Stimulated activated CD8-positive, alpha-beta memory T cell treated with anti-CD3 and anti-CD28 coated beads, Interleukin-15, amount 100 ng/mL, for 24 hours (primary cell): ENCODE results near the gene RPL36.
"Not testable (repeated sequence)": the region's sequence is repeated elsewhere in the genome, so short reads cannot be mapped to it uniquely, and the experiment has no call there.

Experiments
- DNase-seq: peaks from one replicate; pipeline ENCODE4 v3.0.0-alpha.2; 2020; ENCODE audit warnings: low read depth

The RPL36 gene

GRCh38 chr19:5706876-5707573 lies 16.9 kb downstream of the RPL36 start:
- DNase-seq = no peak

GRCh38 chr19:5707576-5708575 lies 17.8 kb downstream of the RPL36 start:
- DNase-seq = no peak

- DNase-seq = no peak
Measured at GRCh38 chr19:5711025-5711424, 20.9 kb downstream of the RPL36 start.

GRCh38 chr19:5711713-5712161 lies 21.6 kb downstream of the RPL36 start:
- no peak for DNase-seq

- DNase-seq = no peak
Measured at GRCh38 chr19:5713228-5713627, 23.1 kb downstream of the RPL36 start.

GRCh38 chr19:5714816-5715215 lies 24.7 kb downstream of the RPL36 start:
- DNase-seq = no peak

- DNase-seq = no peak
Measured at GRCh38 chr19:5717215-5717935, 27.3 kb downstream of the RPL36 start.

- DNase-seq = no peak
Measured at GRCh38 chr19:5718037-5718578, 28.0 kb downstream of the RPL36 start.

GRCh38 chr19:5718579-5719273 lies 28.6 kb downstream of the RPL36 start:
- no peak for DNase-seq

- no peak for DNase-seq
Measured at GRCh38 chr19:5719274-5719960, 29.3 kb downstream of the RPL36 start.

GRCh38 chr19:5719961-5720790 lies 30.1 kb downstream of the RPL36 start, which contains the start of the genes CATSPERD and LONP1:
TSS of gene CATSPERD (plus strand) at chr19:5720637. CDS start at chr19:5720738, 101 bp downstream.
TSS of gene LONP1 (minus strand) at chr19:5720146. CDS start at chr19:5720132, 14 bp downstream.
- peak; percentile 96 for DNase-seq

- DNase-seq = no peak
Measured at GRCh38 chr19:5727453-5728050, 37.5 kb downstream of the RPL36 start.

- not testable (repeated sequence) for DNase-seq
Measured at GRCh38 chr19:5733172-5733571, 43.1 kb downstream of the RPL36 start.

- no peak for DNase-seq
Measured at GRCh38 chr19:5738423-5738822, 48.3 kb downstream of the RPL36 start.
